Measurements from ENCODE around the gene UCP3. TPM values are rescaled to one million over a fixed set of nuclear protein-coding genes. Genes with fewer than 3 reads are reported as not detected.

Gene UCP3
- total and polyA plus RNA-seq, 2 donors (not counting 1 experiment from before 2014, with no cell fraction given), result 8.9 to 11.0 TPM

- POLR2A ChIA-PET, result interaction anchor here (5.1 kb wide), 1 partner anchor 40 kb away, joined by 28 read pairs; the partner anchor contains the start of gene UCP2
- CTCF ChIA-PET, result no interaction called here
- H3K36me3 ChIP-seq (replicated peaks in 1 of 2; ENCODE audit: control extremely low read depth in 1 of 2, control insufficient read depth in 1 of 2, extremely low read depth in 1 of 2, insufficient read depth in 2 of 2, low read length in 1 of 2), result peaks cover 3 to 16% of the 10 kb centered on the region in 2 experiments
- no peak overlapping the region for H3K4me3 Mint-ChIP-seq
- H3K27ac Mint-ChIP-seq, result no peak overlapping the region
- TF ChIP-seq CTCF (IDR thresholded peaks at IDR 0.05), result no peak
- no peak for TF ChIP-seq EZH2 (IDR thresholded peaks at IDR 0.05; ENCODE audit: borderline replicate concordance, insufficient read depth, low read depth, low read length, poor library complexity, severe bottlenecking)
- no peaks in the 10 kb centered on the region for H3K27me3 ChIP-seq (replicated peaks in 1 of 4; ENCODE audit: control extremely low read depth in 1 of 4, control insufficient read depth in 3 of 4, insufficient read depth in 4 of 4, low read length in 3 of 4)
- H3K9ac ChIP-seq (ENCODE audit: low read length), result no peak overlapping the region
- no peak overlapping the region for H3K4me2 ChIP-seq (replicated peaks; ENCODE audit: low read depth, low read length, poor library complexity, severe bottlenecking)
- no peaks in the 10 kb centered on the region for H3K9me3 Mint-ChIP-seq (ENCODE audit: insufficient read depth)
- ATAC-seq (ENCODE audit: low read depth) (no peak), DNase-seq (no peak)
- peaks cover 27% of the 10 kb centered on the region for H3K4me1 Mint-ChIP-seq
- no peak overlapping the region for H3K27ac ChIP-seq (ENCODE audit: low read length in 2 of 2)
- H3K9me3 ChIP-seq (ENCODE audit: control extremely low read depth in 1 of 3, control insufficient read depth in 2 of 3, insufficient read depth in 1 of 3, low read length in 2 of 3), result no peaks in the 10 kb centered on the region
- peaks cover 5% of the 10 kb centered on the region for H3K79me2 ChIP-seq (ENCODE audit: control insufficient read depth, insufficient read depth, low read length)
- peaks cover 32 to 51% of the 10 kb centered on the region in 2 donors for H3K4me1 ChIP-seq (ENCODE audit: control insufficient read depth in 2 of 2, insufficient read depth in 2 of 2, low read length in 2 of 2)
- no peaks in the 10 kb centered on the region for H3K27me3 Mint-ChIP-seq
- intact Hi-C loops (cut with micrococcal nuclease), result no loop called here
- no peaks in the 10 kb centered on the region for H4K20me1 ChIP-seq (ENCODE audit: control insufficient read depth, insufficient read depth, low read length, poor library complexity, severe bottlenecking)
- WGBS (ENCODE audit: insufficient coverage), result 100% methylated on average over 6 of the region's 6 CpGs
- no peak overlapping the region for H3K4me3 ChIP-seq (ENCODE audit: control extremely low read depth in 1 of 5, extremely low read depth in 1 of 5, insufficient read depth in 1 of 5, low read depth in 2 of 5, low read length in 4 of 5)
- H2AFZ ChIP-seq (ENCODE audit: insufficient read depth, low read depth, low read length, poor library complexity, severe bottlenecking), result no peak overlapping the region
These were observed 13.1 kb upstream of the UCP3 start for GRCh38 chr11:74021998-74022397.

- Mint-ChIP-seq H3K4me1 (peaks cover 27% of the 10 kb centered on the region), H3K27ac (no peak overlapping the region), H3K9me3 (ENCODE audit: insufficient read depth) (no peaks in the 10 kb centered on the region), H3K4me3 (no peak overlapping the region), H3K27me3 (no peaks in the 10 kb centered on the region)
- 11% methylated on average over 4 of the region's 4 CpGs for WGBS (ENCODE audit: insufficient coverage)
- Histone ChIP-seq H3K4me3 (ENCODE audit: control extremely low read depth in 1 of 5, extremely low read depth in 1 of 5, insufficient read depth in 1 of 5, low read depth in 2 of 5, low read length in 4 of 5) (no peak overlapping the region), H4K20me1 (ENCODE audit: control insufficient read depth, insufficient read depth, low read length, poor library complexity, severe bottlenecking) (no peaks in the 10 kb centered on the region), H3K27ac (ENCODE audit: low read length in 2 of 2) (peak overlapping the region in 1 of 2 donors; percentile 21), H2AFZ (ENCODE audit: insufficient read depth, low read depth, low read length, poor library complexity, severe bottlenecking) (no peak overlapping the region), H3K4me1 (ENCODE audit: control insufficient read depth in 2 of 2, insufficient read depth in 2 of 2, low read length in 2 of 2) (peaks cover 33 to 53% of the 10 kb centered on the region in 2 donors), H3K9ac (ENCODE audit: low read length) (no peak overlapping the region), H3K79me2 (ENCODE audit: control insufficient read depth, insufficient read depth, low read length) (peaks cover 1% of the 10 kb centered on the region), H3K4me2 (replicated peaks; ENCODE audit: low read depth, low read length, poor library complexity, severe bottlenecking) (peak overlapping the region; percentile 42), H3K9me3 (ENCODE audit: control extremely low read depth in 1 of 3, control insufficient read depth in 2 of 3, insufficient read depth in 1 of 3, low read length in 2 of 3) (no peaks in the 10 kb centered on the region), H3K36me3 (replicated peaks in 1 of 2; ENCODE audit: control extremely low read depth in 1 of 2, control insufficient read depth in 1 of 2, extremely low read depth in 1 of 2, insufficient read depth in 2 of 2, low read length in 1 of 2) (peaks cover 3 to 17% of the 10 kb centered on the region in 2 experiments), H3K27me3 (replicated peaks in 1 of 4; ENCODE audit: control extremely low read depth in 1 of 4, control insufficient read depth in 3 of 4, insufficient read depth in 4 of 4, low read length in 3 of 4) (no peaks in the 10 kb centered on the region)
- POLR2A ChIA-PET, result interaction anchor here (0.7 to 5.1 kb wide), 6 partner anchors 9 to 50 kb away, joined by 3 to 28 read pairs (median 4); partner anchors contain the start of gene UCP2
- TF ChIP-seq EZH2 (IDR thresholded peaks at IDR 0.05; ENCODE audit: borderline replicate concordance, insufficient read depth, low read depth, low read length, poor library complexity, severe bottlenecking), result no peak
- TF ChIP-seq CTCF (IDR thresholded peaks at IDR 0.05), result no peak
- CTCF ChIA-PET, result interaction anchor here (0.8 to 1.4 kb wide), 6 partner anchors 9 to 44 kb away, joined by 3 to 6 read pairs (median 3); no protein-coding TSS in a partner anchor
- DNase-seq, result peak; percentile 78
- ATAC-seq (ENCODE audit: low read depth), result peak; percentile 88
- intact Hi-C loops (cut with micrococcal nuclease), result no loop called here
These were observed 11.7 kb upstream of the UCP3 start for GRCh38 chr11:74020539-74020938.

All from B cell (primary cell).